Measurements from ENCODE around the gene ZNF148. TPM values are rescaled to one million over a fixed set of nuclear protein-coding genes. Genes with fewer than 3 reads are reported as not detected.
A peak's percentile ranks its signal among the peaks of the same experiment; 100 is the strongest.

Gene ZNF148
- total RNA-seq, 4 donors from 2014 or later = 17.0 to 34.9 (median 20.0) TPM

- DNase-seq (no peak), ATAC-seq (no peak)
- H3K9me3 ChIP-seq = no peaks in the 10 kb centered on the region
- peaks cover 0 to 6% of the 10 kb centered on the region in 2 donors for H3K4me1 ChIP-seq
- in situ Hi-C loops (cut with MboI; ENCODE audit: low sequenced_read_pairs in 4 of 4) = no loop called here
- H3K36me3 ChIP-seq = no peaks in the 10 kb centered on the region
- intact Hi-C loops (cut with DNase I; ENCODE audit: low total_unique reads) = loop anchor here (10.0 kb wide), 1 partner anchor 192 kb away; no protein-coding TSS in a partner anchor
- H3K4me3 ChIP-seq = no peak overlapping the region
- TF ChIP-seq POLR2A (IDR thresholded peaks at IDR 0.05) = no peak
- TF ChIP-seq CTCF (IDR thresholded peaks at IDR 0.05 in 4 of 5, conservative IDR thresholded peaks at IDR 0.05 in 1 of 5) = no peak
- no peaks in the 10 kb centered on the region for H3K27me3 ChIP-seq
- H3K27ac ChIP-seq = peak overlapping the region in 1 of 4 donors; percentile 7
Measured at GRCh38 chr3:125322917-125323316, 52.2 kb downstream of the ZNF148 start.

- Histone ChIP-seq H3K27me3 (no peaks in the 10 kb centered on the region), H3K4me1 (peaks cover 0 to 6% of the 10 kb centered on the region in 2 donors), H3K27ac (no peak overlapping the region), H3K4me3 (no peak overlapping the region), H3K9me3 (no peaks in the 10 kb centered on the region), H3K36me3 (no peaks in the 10 kb centered on the region)
- no peak for DNase-seq
- ATAC-seq = peak; percentile 56 to 84
- intact Hi-C loops (cut with DNase I; ENCODE audit: low total_unique reads) (loop anchor here (10.0 kb wide), 1 partner anchor 193 kb away; no protein-coding TSS in a partner anchor), in situ Hi-C loops (cut with MboI; ENCODE audit: low sequenced_read_pairs in 4 of 4) (no loop called here)
- TF ChIP-seq CTCF (IDR thresholded peaks at IDR 0.05 in 4 of 5, conservative IDR thresholded peaks at IDR 0.05 in 1 of 5) = no peak
- TF ChIP-seq POLR2A (IDR thresholded peaks at IDR 0.05) = no peak
Measured at GRCh38 chr3:125322166-125322565, 53.0 kb downstream of the ZNF148 start.

- intact Hi-C loops (cut with DNase I; ENCODE audit: low total_unique reads) (loop anchor here (10.0 kb wide), 1 partner anchor 195 kb away; no protein-coding TSS in a partner anchor), in situ Hi-C loops (cut with MboI; ENCODE audit: low sequenced_read_pairs in 4 of 4) (no loop called here)
- Histone ChIP-seq H3K27ac (no peak overlapping the region), H3K4me3 (no peak overlapping the region), H3K36me3 (no peaks in the 10 kb centered on the region), H3K27me3 (no peaks in the 10 kb centered on the region), H3K4me1 (peaks cover 0 to 6% of the 10 kb centered on the region in 2 donors), H3K9me3 (no peaks in the 10 kb centered on the region)
- peak in 1 of 2 donors; percentile 83 for ATAC-seq
- no peak for DNase-seq
- TF ChIP-seq CTCF (IDR thresholded peaks at IDR 0.05 in 4 of 5, conservative IDR thresholded peaks at IDR 0.05 in 1 of 5) (peak in 1 of 5 experiments; percentile 10), POLR2A (IDR thresholded peaks at IDR 0.05) (no peak)
Measured at GRCh38 chr3:125319765-125320164, 55.4 kb downstream of the ZNF148 start.

- Histone ChIP-seq H3K4me3 (no peak overlapping the region), H3K36me3 (no peaks in the 10 kb centered on the region), H3K4me1 (peaks cover 0 to 6% of the 10 kb centered on the region in 2 donors), H3K9me3 (no peaks in the 10 kb centered on the region), H3K27ac (no peak overlapping the region), H3K27me3 (no peaks in the 10 kb centered on the region)
- in situ Hi-C loops (cut with MboI; ENCODE audit: low sequenced_read_pairs in 4 of 4) (no loop called here), intact Hi-C loops (cut with DNase I; ENCODE audit: low total_unique reads) (no loop called here)
- no peak for TF ChIP-seq POLR2A (IDR thresholded peaks at IDR 0.05)
- no peak for TF ChIP-seq CTCF (IDR thresholded peaks at IDR 0.05 in 4 of 5, conservative IDR thresholded peaks at IDR 0.05 in 1 of 5)
- DNase-seq = no peak
- no peak for ATAC-seq
Measured at GRCh38 chr3:125318871-125319270, 56.3 kb downstream of the ZNF148 start.
